AML-193 (cell line): Measurements from ENCODE around the gene CDKL2.
"Not testable (repeated sequence)": the region's sequence is repeated elsewhere in the genome, so short reads cannot be mapped to it uniquely, and the experiment has no call there.

Experiments
- DNase-seq, 2 experiments: peaks; one replicate each; lab custom pipeline; 2025; lab: John Stamatoyannopoulos, UW

The CDKL2 gene

GRCh38 chr4:75552452-75552851 is 77.9 kb downstream of the CDKL2 start:
- no peak for DNase-seq

GRCh38 chr4:75549019-75549418 is 81.3 kb downstream of the CDKL2 start:
- DNase-seq, result no peak

DNA sequence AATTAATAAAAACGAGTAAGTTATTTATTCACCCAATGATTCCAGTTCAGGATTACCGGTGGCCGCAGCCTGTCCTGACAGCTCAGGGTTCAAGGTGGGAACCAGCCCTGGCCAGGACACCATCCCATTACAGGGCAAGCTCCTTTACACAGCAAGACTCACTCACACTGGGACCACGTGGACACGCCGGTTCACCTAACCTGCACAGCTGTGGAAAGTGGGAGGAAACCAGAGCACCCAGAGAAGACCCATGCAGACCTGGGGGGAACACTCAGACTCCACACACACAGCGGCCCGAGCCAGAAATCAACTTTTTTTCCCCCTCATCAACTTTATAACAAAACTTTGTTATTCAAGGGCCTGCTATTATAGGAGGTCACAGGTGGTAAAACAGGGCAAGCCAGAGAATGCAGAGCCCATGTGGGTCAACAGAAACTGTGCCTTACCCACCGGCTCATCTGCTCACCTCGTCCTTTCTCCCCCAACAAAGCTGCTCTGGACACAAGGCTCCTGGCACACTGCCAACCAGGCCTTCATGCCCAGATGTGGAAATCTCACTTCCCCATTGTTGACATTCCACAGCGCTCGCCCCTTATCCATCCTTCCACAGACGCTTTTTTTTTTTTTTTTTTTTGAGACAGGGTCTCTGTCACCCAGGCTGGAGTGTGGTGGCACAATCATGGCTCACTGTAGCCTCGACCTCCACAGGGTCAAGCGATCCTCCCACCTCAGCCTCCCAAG is 82.5 kb downstream of the CDKL2 start:
- no peak for DNase-seq

DNA sequence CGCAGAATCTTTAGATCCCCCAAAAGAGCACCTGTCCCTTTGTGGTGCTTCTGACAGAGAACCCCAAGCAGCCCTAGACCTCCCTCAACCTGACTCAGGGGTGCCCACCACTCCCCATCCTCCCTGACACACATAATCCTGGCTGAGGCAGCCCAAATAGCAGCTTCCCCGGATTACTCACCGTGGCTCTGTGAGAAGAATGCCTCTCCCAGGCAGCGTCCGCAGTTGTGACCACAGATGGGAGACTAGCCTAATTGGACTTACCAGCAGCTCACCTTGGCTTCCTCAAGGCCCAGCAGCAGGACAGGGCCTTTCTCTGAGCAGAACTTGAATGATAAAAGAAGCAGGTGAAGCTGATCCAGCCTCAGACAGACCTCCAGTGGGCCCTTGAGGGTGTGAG is 84.8 kb downstream of the CDKL2 start:
- no peak for DNase-seq

- DNase-seq, result no peak
These were observed 85.5 kb downstream of the CDKL2 start for GRCh38 chr4:75544870-75545269.

- not testable (repeated sequence) for DNase-seq
These were observed 86.1 kb downstream of the CDKL2 start for GRCh38 chr4:75544220-75544619.

DNA sequence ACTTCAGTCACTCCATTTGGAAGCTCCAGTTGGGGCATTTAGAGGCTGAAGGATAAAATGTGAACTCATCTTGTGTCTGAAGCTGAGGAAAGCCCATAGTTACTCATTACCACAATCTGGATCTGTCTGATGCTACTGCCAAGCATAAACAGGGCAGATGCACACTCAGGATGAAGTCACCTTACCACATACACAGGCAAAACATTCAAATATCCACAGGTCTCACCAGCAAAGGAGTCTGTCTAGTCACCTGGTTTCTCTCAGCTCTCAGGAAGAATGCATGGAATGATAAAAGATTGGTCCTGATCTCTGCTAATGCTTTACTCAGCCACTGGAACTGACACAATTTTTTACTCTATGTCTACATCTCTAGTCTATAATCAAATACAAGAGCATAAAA is 87.5 kb downstream of the CDKL2 start:
- no peak for DNase-seq

DNA sequence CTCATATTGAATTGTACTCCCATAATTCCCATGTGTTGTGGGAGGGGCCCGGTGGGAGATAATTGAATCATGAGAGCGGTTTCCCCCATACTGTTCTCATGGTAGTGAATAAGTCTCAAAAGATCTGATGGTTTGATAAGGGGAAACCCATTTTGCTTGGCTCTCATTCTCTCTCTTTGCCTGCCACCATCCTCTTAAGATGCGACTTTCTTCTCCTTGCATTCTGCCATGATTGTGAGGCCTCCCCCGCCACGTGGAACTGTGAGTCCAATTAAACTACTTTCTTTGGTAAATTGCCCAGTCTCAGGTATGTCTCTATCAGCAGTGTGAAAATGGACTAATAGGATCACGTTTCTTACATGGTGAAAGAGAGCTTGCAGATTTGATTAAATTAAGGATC is 93.0 kb downstream of the CDKL2 start:
- not testable (repeated sequence) for DNase-seq

GRCh38 chr4:75533926-75534325 is 96.4 kb downstream of the CDKL2 start:
- not testable (repeated sequence) for DNase-seq

DNA sequence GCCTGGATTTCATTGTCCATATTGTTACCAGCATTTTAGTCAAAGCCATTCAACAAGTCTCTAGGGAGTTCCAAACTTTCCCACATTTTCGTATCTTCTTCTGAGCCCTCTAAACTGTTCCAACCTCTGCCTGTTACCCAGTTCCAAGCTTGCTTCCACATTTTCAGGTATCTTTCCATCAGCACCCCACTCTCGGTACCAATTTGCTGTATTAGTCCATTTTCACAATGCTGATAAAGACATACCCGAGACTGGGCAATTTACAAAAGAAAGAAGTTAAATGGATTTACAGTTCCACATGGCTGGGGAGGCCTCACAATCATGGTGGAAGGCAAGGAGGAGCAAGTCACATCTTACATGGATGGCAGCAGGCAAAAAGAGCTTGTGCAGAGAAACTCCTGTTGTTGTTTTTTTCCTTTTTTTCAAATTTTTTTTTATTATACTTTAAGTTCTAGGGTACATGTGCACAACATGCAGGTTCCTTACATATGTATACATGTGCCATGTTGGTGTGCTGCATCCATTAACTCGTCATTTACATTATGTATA is 96.9 kb downstream of the CDKL2 start:
- not testable (repeated sequence) for DNase-seq

- not testable (repeated sequence) for DNase-seq
These were observed 98.7 kb downstream of the CDKL2 start for GRCh38 chr4:75531536-75532143.

- no peak for DNase-seq
These were observed 99.6 kb downstream of the CDKL2 start for GRCh38 chr4:75530556-75531322.
